ENCODE results near the gene FRAS1.

Gene FRAS1

DNA sequence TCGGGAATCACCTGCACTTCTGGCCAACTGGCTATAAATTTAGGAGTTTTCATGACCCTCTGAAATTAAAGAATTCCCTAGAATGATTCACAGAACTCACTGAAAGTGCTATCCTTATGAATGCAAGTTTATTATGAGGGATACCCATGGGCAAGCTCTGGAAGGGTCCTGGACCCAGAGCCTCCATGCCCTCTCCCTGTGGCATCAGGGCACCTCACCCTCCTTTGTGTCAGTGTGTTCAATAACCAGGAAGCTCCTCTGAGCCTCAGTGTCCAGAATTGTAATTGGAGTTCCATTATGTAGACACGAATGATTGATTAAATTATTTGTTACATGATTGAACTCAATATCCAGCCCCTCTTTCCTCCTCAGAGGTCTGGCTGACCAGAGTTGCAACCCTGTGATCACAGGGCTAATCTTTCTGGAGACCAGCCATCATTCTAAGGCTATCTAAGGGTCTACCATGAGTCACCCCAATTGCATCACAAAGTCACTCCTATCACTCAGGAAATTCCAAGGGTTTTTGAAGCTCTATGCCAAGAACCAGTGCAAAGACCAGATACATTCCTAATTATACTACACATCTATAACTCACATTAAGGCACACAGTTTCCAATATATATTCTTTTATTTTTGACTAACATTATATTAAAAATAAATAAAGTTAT, 503.3 kb downstream of the FRAS1 start:
- no peak for DNase-seq

- DNase-seq: peak; percentile 9
Observed at GRCh38 chr4:78561677-78562076, 504.6 kb downstream of the FRAS1 start.

GRCh38 chr4:78562687-78563086, 505.6 kb downstream of the FRAS1 start:
- DNase-seq: no peak

DNA sequence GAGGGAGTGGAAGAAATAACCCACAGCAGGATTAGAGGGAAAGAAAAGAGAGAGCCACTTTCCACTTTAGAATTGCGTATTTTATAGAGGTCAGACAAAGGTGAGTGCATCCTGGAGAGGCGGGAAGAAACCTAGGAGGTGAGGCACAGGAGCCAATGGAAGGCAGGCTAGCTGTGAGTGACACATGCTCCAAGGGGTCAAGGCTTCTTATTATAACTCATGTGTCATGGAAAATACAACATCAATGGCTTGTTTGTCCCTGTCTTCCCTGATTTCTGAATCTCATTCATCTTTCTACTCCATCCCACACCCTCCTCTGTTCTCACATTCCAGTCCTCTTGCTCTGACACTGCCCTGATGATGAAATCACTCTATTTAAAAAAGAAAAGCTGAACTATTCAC, 508.8 kb downstream of the FRAS1 start:
- no peak for DNase-seq

GRCh38 chr4:78566834-78567499, 509.8 kb downstream of the FRAS1 start:
- no peak for DNase-seq

GRCh38 chr4:78567500-78568060, 510.5 kb downstream of the FRAS1 start:
- DNase-seq: no peak

DNA sequence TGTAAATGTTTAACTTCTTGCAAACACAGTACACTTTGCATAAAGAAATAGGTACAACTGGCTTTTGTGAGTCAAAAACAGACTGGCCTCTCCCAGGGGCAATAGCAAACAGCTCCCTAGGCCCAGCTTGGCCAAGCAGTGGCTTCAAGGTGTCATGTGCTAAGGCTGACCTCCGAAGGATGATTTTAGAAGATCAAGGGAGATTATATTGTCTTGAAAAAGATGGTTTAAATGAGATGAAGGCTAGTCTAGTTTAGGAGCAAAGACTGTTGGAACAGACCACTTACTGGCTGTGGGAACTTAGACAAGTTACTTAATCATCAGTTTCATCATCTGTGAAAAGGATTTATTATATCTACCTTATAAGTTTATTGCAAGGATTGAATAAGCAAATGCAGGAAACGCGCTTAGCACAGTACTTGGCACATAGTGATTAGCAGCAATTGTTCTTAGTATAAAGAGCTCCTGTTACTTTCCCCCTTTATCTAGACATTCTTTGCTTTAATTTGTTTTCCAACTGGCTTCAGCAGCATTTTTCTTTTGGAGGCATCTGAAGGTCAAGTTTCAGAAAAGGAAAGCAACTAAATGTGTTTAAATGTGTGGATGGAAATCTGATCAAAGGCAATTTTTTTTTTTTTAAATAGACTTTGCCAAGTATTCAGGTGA, 511.6 kb downstream of the FRAS1 start:
- no peak for DNase-seq

DNA sequence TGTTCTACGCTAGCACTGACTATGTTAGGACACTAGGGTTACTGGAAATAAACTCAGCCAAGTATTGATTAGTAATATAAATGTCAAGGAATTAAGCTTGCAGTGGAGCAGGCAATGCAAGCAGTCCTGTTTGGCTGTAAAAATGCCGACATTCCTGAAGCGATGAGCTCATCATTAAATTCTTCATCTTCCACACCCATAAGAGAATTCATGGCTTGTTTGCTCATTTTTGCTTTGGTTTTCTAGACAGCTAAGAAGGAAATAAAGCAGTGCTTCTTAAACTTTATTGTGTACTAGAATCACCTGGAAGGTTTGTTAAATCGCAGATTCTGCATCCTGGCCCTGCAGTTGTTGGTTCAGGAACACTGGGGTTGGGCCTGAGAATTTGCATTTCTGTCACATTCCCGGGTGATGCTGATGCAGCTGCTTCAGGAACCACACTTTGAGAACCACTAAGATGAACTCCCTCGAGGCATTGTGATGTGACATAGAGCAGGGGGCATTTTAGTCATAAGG, 512.2 kb downstream of the FRAS1 start:
- DNase-seq: no peak

GRCh38 chr4:78570117-78570516, 513.0 kb downstream of the FRAS1 start:
- no peak for DNase-seq

DNA sequence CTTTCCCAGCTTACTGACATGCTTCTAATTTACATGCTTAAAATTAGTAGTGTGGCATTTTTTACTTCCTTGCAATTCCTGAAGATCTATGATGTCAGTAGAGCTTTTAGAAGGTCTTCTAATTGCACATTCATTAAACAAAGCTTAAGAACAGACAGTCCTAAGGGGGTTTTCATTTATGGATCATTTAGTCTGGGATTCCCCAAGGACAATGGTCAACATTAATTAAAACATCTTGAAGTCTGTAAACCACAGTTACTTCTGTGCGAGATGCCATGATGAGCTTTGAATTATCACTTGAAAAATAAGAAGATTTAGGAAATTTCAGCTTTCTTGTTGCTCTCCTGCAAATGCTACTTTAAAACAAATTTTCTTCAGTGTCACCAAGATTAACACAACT, 514.7 kb downstream of the FRAS1 start:
- no peak for DNase-seq

DNA sequence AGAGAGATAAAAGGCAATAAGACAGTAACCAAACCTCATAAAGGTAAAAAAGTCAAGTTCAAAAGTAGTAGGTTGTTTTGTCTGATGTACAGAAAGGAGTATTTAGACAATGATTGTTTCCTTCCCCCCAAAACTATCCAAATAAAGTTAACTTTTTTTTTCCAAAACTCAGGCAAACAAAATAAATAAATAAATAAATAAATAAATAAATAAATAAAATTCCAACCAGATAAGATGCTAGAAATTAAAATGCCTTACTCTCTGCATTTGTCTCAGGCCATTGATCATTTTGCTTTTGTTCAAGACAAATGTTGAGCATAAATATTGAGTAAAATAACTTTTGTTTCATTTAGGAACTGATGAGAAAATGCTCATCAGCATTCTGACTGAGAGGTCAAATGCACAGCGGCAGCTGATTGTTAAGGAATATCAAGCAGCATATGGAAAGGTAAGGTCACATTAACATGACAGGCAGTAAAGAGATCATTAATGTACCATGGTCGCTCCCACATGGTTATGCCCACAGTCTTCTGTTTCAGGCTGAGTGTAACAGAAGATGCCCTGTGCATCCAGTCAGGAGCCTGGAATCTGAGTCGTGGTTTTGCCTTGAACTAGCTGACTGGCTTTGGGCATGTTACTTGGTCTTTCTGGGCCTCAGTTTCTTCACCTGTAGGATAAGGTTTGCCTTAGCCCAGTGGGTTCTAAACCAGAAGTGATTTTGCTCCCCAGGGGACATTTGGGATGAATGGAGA, 521.7 kb downstream of the FRAS1 start:
- no peak for DNase-seq

DNA sequence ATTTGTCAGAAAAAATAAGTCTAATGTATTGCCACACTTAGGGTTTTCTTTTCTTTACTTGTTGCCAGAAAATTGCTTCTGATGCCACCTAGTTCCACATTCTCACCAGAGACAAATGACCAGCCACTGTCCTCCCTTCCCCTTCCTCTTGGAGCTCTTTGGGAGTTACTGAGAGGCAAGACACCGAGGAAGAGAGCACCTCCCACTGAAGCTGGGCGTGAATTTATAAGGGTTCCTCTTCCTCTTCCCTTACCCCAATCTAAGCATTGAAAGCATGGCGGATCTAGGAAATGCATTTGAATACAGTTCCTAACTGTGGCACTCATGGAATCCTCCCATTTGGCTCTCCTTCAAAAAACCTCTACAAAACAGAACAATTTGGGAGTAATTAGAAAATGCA, 524.5 kb downstream of the FRAS1 start:
- DNase-seq: no peak

DNA sequence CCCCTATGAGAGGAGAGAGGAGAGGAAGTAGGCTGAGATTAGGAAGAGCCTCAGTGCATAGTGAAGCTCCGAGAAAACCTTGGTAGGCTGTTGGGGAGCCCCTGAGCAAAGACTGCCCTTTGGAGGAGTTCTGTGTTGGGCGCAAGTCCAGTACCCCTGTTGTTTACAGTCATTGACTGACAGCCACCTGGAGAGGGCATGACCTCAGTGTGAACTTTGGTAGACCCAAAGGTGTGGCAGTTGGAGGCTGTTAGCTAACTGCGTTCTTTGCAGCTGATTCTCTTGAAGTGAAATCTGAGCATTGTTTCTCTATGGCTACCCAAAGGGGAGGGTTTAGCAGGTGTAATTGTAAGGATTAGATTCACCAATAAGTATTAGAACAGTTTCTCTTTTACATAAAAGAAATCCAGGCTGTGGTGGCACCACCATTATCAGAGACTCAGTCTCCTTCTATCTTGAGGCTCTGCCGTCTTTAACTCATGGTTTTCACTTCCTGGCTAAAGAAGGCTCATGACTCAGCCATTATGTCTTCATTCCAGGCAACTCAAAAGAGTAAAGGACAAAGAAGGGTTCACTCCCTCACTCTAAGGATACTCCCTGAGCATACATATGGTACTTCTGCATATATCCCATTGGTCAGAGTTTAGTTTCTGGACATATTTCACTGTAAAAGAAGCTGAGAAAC, 527.9 kb downstream of the FRAS1 start:
- no peak for DNase-seq

- no peak for DNase-seq
Observed at GRCh38 chr4:78585633-78586032, 528.5 kb downstream of the FRAS1 start.

- DNase-seq: no peak
Observed at GRCh38 chr4:78588894-78589545, 531.9 kb downstream of the FRAS1 start.

GRCh38 chr4:78591404-78591803, 534.3 kb downstream of the FRAS1 start:
- DNase-seq: no peak

- no peak for DNase-seq
Observed at GRCh38 chr4:78592088-78592783, 535.1 kb downstream of the FRAS1 start.

Data from NCI-H774 (cell line).